NCI-H748 (cell line): ENCODE data around the gene SEMA4B.

ENCODE experiments used
- DNase-seq: peaks from one replicate; lab custom pipeline; 2025; ENCODE audit not compliant: unreplicated experiment; lab: John Stamatoyannopoulos, UW

SEMA4B gene

GRCh38 chr15:90225504-90226234 is 24.5 kb downstream of the SEMA4B start:
- DNase-seq = peak; percentile 70

GRCh38 chr15:90227336-90227735 is 26.2 kb downstream of the SEMA4B start:
- no peak for DNase-seq

DNA sequence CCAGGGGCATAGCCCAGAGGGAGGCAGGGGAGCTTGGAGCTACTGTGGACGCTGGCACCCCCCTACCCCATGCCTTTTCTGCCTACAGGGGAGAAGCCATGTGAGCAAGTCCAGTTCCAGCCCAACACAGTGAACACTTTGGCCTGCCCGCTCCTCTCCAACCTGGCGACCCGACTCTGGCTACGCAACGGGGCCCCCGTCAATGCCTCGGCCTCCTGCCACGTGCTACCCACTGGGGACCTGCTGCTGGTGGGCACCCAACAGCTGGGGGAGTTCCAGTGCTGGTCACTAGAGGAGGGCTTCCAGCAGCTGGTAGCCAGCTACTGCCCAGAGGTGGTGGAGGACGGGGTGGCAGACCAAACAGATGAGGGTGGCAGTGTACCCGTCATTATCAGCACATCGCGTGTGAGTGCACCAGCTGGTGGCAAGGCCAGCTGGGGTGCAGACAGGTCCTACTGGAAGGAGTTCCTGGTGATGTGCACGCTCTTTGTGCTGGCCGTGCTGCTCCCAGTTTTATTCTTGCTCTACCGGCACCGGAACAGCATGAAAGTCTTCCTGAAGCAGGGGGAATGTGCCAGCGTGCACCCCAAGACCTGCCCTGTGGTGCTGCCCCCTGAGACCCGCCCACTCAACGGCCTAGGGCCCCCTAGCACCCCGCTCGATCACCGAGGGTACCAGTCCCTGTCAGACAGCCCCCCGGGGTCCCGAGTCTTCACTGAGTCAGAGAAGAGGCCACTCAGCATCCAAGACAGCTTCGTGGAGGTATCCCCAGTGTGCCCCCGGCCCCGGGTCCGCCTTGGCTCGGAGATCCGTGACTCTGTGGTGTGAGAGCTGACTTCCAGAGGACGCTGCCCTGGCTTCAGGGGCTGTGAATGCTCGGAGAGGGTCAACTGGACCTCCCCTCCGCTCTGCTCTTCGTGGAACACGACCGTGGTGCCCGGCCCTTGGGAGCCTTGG is 27.0 kb downstream of the SEMA4B start:
- no peak for DNase-seq

DNA sequence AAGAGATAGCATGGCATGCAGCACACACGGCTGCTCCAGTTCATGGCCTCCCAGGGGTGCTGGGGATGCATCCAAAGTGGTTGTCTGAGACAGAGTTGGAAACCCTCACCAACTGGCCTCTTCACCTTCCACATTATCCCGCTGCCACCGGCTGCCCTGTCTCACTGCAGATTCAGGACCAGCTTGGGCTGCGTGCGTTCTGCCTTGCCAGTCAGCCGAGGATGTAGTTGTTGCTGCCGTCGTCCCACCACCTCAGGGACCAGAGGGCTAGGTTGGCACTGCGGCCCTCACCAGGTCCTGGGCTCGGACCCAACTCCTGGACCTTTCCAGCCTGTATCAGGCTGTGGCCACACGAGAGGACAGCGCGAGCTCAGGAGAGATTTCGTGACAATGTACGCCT is 27.8 kb downstream of the SEMA4B start:
- DNase-seq = no peak

DNA sequence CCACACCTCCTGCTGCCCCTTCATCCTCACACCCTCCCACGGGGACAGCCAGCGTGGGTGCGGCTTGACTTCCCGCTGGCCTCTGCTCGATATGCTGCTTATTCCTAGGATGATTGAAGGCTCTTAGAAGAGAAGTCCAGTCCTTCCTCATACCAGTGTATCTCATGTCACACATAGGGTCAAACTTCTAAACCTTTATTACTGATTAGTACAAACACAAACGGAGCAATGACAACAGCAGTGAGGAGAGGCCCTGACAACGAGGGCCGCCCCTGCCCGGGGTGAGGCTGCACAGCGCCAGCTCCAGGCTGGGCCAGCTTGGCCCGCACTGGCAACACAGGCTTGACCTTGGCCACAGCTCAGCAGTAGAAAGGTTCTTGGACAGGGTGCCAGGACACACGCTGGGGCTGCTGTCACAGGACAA is 29.0 kb downstream of the SEMA4B start:
- no peak for DNase-seq

GRCh38 chr15:90230610-90231009 is 29.5 kb downstream of the SEMA4B start:
- DNase-seq = no peak

DNA sequence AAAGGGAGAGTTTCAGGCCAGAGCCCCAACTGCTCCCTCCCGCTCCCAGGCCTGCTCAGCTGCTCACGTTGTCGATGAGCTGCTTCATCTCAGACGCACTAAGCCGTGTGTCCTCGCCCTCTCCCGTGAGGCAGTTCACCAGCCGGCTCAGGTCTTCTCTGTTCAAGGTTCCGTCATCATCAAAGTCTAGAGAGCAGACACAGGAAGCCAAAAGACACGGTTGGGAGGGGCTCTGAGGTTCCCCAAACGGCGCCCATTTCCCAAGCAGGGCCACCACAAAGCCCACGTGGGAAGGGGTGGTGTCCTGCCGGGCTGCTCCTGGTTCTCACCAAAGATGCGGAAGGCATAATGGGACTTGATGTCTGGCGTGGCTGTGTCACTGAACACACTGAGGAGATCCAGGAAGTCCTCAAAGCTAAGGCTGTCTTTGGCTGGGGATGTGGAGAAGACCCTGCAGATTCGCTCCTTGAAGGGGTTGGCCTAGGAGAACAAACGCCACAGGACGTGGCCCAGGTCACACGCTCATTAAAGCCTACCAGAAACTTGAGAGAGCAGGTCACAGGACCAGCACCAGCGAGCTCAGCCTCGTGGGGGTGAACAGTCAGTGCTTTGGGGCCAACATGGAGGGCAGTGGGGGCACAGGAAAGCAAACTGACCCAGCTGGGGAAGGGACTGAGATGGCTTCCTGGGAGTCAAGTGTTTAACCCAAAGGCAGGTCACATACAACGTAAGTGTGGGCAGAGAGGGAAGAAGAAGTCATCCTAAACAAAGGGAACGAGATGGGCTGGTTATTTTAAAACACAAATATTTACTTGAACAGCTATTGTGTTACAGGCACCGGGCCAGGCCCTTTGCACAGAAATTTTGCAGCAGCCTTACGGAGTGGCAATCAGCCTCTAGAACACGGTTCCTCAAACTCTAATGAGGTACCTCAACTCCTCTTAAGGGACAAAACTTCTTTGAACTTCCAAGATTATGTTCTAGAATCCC is 30.2 kb downstream of the SEMA4B start:
- DNase-seq = no peak

DNA sequence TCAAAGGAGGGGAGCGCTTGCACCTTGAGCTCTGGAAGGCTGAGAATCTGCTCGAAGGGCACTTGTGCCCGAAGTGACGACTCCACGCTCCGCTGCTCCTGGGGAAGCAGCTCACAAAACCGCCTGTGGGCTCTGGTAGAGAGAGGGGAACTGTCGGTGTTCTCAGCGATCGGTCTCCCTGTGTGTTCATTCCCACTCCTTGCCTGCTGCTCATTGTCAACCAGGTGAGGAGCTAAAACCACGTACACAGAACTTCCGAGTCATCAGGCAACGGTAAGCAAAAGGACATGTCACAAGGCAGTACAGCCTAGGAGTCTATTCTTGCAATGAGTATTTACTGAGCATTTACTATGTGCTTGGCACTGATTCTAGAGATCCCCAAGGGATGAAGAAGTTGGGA is 31.1 kb downstream of the SEMA4B start:
- DNase-seq = no peak

- DNase-seq = no peak
Observed at GRCh38 chr15:90232941-90233386, 31.8 kb downstream of the SEMA4B start.

DNA sequence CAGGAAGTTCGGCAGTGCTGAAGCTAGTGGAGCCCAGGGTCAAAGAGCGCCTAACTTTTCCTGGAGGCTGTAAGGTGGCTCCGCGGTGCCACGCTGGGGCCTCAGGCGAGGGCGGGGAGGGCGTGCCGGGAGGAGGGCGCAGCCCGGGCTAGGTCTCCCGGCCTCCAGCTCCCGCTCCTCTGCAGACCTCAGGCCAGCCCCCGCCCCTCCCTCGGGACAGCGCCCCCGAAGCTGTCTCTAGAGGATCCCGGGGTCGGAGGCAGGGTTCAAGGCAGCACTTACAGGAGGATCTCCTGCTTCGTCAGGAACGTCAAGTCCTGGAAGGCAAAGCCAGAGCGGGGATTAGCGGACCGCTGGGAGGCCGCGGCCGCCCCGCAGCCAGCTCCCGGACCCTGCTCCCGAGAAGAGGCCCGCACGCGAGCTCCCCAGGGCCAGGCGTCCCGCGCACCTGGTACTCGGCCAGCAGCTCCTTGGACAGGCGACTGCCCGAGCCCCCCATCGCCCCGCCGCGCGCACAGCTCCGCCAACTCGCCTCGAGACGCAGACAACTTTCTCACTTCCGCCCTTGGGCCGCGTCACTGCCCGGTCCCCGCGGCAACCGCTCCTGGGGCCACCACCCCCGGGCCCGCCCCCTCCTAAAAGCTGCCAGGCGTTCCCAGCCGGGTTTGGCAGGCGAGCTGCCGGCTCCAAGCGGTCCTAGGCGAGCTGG is 32.4 kb downstream of the SEMA4B start, which contains the start of gene CIB1:
Gene CIB1 (minus strand): TSS at position 555 of the 709 bp plus-strand sequence. CDS start 56 bp downstream, at position 499.
- DNase-seq = peak; percentile 89

DNA sequence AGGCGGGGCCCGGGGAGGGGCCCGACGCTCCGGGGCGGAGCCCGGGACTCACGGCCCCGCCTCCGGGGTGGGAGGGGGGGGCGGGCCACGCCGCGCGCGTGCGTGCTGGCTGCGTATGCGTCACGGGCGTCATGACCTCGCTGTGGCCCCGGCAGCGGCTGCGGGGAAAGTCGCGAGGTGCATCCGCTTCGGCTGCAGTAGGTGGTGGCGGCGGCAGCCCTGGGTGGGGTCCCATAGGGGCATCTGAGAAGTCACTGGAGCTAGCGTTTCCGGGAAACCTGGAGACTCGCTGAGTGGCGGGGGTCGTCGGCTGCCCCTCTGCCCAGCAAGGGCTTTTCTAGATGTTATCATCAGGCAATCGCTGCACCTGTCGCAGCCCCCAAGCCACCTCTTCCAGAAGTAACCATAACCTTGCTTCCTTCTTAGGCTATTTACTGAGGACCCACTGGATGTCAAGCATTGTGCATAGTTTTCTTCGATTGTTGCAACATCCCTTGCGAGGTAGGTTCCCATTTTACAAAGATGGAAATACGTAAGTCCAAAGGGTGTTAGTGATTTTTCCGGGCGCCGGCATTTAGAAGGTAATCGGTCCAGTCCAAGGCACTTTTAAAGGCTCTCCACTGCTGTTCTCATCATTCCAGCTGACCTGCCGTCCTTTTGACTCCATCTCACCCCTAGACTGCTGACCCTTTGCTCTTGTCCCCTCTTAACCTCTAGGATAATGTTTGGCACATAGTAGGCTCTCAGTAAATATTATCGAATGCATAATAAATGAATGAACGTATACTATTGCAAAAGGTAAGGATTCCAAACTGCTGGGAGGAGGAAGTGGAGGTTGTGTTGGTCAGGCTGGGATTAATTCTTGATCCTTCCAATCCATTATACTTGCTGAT is 33.2 kb downstream of the SEMA4B start, which contains the start of gene GDPGP1:
Gene GDPGP1 (plus strand): TSS at position 114 of the 893 bp plus-strand sequence. CDS start 6,700 bp downstream, outside the sequence.
- DNase-seq = no peak

DNA sequence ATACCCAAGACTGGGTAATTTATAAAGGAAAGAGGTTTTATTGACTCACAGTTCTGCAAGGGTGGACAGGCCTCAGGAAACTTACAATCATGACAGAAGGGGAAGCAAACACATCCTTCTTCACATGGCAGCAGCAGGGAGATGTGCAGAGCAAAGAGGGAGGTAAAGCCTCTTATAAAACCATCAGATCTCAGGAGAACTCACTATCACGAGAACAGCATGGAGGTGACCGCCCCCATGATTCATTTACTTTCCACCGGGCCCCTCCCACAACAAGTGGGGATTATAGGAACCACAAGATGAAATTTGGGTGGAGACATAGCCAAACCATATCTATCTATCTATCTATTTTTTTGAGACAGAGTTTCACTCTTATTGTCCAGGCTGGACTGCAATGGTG is 38.2 kb downstream of the SEMA4B start:
- no peak for DNase-seq

GRCh38 chr15:90240856-90241255 is 39.7 kb downstream of the SEMA4B start:
- DNase-seq = no peak

DNA sequence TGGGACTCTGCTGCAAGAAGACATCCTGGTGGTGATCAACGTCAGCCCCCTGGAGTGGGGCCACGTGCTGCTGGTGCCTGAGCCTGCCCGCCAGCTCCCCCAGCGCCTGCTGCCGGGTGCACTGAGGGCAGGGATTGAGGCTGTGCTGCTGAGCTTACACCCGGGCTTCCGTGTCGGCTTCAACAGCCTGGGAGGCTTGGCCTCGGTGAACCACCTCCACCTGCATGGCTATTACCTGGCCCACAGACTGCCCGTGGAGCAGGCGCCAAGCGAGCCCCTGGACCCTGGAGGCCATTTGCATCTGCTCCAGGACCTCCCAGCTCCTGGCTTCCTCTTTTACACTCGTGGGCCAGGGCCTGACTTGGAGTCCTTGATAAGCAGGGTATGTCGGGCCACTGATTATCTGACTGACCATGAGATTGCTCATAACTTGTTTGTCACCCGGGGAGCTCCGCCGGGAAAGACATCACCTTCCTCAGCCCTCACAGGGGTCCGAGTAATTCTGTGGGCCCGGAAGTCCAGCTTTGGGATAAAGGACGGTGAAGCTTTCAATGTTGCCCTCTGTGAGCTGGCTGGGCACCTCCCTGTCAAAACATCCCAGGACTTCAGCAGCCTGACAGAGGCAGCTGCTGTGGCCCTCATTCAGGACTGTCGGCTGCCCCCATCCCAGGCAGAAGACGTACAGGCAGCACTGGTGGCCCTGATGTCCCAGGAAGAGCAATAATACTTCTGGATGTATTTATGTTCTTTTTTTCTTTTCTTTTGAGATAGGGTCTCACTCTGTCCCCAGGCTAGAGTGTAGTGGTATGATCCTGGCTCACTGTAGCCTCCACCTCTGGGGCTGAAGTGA is 40.4 kb downstream of the SEMA4B start:
- DNase-seq = no peak

GRCh38 chr15:90243943-90244639 is 43.0 kb downstream of the SEMA4B start:
- DNase-seq = no peak

GRCh38 chr15:90248789-90249202 is 47.7 kb downstream of the SEMA4B start:
- DNase-seq = no peak

DNA sequence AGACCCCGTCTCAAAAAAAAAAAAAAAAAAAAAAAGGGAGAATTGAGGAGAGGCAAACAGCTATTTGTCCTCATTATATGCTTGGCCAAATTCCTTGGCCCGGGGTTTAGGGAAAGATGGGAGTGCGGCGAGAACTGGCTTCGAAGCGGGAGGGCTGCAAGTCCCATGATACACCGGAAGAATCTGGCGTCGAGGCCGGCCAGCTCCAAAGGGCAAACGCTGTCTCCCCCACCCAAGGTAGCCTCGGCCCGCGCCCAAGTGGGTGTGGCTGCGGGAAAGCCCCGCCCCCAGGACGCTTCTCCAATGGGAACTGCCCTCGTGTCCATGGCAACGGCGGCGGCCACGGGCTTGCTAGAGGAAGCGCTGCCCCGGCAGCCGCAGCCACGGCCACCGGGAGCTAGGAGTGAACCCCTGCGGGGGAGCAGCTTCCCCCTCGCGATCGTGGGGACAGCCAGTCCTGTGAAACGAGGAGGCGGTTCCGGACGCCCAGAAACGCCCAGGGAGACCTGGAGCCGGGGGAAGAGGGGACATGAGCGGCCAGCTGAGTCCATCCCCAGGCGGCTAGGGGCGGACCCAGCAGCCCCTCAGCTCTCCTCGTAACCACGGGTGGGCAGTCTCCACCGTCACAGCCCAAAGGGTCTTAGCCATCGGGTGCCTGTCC is 48.2 kb downstream of the SEMA4B start, which contains the start of gene TTLL13:
Gene TTLL13 (plus strand): TSS at position 354 of the 661 bp plus-strand sequence. CDS start 1,075 bp downstream, outside the sequence.
- DNase-seq = peak; percentile 91
